CD4-positive, alpha-beta T cell (primary cell): Measurements from ENCODE around the gene FBF1. TPM values are rescaled to one million over a fixed set of nuclear protein-coding genes. Genes with fewer than 3 reads are reported as not detected.
"Not testable (repeated sequence)": the region's sequence is repeated elsewhere in the genome, so short reads cannot be mapped to it uniquely, and the experiment has no call there.

Experiments used
- ATAC-seq: fragments of 200-7000 bp; cut with Tn5 transposase; one replicate; pipeline ENCODE4 v1.10.0; 2022; ENCODE audit warnings: mild to moderate bottlenecking; ENCODE audit not compliant: poor library complexity
- CTCF ChIA-PET: fragments of 350-600 bp; sonication (Branson Sonifier 250); formaldehyde crosslinking; loops from one replicate; lab custom pipeline; 2021; ENCODE audit warnings: antibody characterized with exemption, inconsistent platforms; lab: Charles Lee
- POLR2A ChIA-PET: fragments of 350-600 bp; sonication (Branson Sonifier 250); formaldehyde crosslinking; loops from one replicate; lab custom pipeline; 2021; ENCODE audit warnings: antibody characterized with exemption, inconsistent platforms; lab: Charles Lee
- DNase-seq, 14 experiments: peaks; one replicate each; pipeline ENCODE4 v3.0.0-alpha.2; 2013 to 2020; ENCODE audit warnings: mixed read lengths in 2 of 14
- H3K27ac ChIP-seq, 2 donors: one replicate each; pipeline versions ENCODE4 v1.5.1 to v1.7.0; 2013; ENCODE audit warnings: low read length in 2 of 2, low read depth in 1 of 2, mild to moderate bottlenecking in 1 of 2
- H3K27me3 ChIP-seq, 2 experiments: 1 replicate in 1 of 2; 2 replicates in 1 of 2; pipeline versions ENCODE4 v1.6.1 to v1.7.0; 2013; ENCODE audit warnings: low read length in 2 of 2, control low read depth in 1 of 2, mild to moderate bottlenecking in 1 of 2, moderate library complexity in 1 of 2; ENCODE audit not compliant: insufficient read depth in 2 of 2, control insufficient read depth in 1 of 2
- H3K36me3 ChIP-seq: one replicate; pipeline ENCODE4 v1.6.1; 2013; ENCODE audit warnings: low read length, control low read depth; ENCODE audit not compliant: insufficient read depth
- H3K4me1 ChIP-seq: one replicate; pipeline ENCODE4 v1.6.1; 2013; ENCODE audit warnings: low read length, control low read depth; ENCODE audit not compliant: insufficient read depth
- H3K4me3 ChIP-seq: one replicate; pipeline ENCODE4 v1.5.1; 2013; ENCODE audit warnings: mild to moderate bottlenecking, low read length, moderate library complexity
- H3K9me3 ChIP-seq, 2 experiments: 1 replicate in 1 of 2; 2 replicates in 1 of 2; pipeline versions ENCODE4 v1.6.1 to v1.7.0; 2013; ENCODE audit warnings: low read length in 2 of 2, mild to moderate bottlenecking in 2 of 2, control low read depth in 1 of 2, moderate library complexity in 1 of 2; ENCODE audit not compliant: control insufficient read depth in 1 of 2, insufficient read depth in 1 of 2
- H3K27ac Mint-ChIP-seq: one replicate; pipeline ENCODE4 v1.8.0; 2020; ENCODE audit warnings: mixed read lengths
- H3K27me3 Mint-ChIP-seq: one replicate; pipeline ENCODE4 v1.8.0; 2021; ENCODE audit warnings: mixed read lengths
- H3K36me3 Mint-ChIP-seq: one replicate; pipeline ENCODE4 v1.8.0; 2021; ENCODE audit warnings: low read depth, mixed read lengths
- H3K4me1 Mint-ChIP-seq: one replicate; pipeline ENCODE4 v1.8.0; 2021; ENCODE audit warnings: low read depth, mixed read lengths
- H3K4me3 Mint-ChIP-seq: one replicate; pipeline ENCODE4 v1.8.0; 2020; ENCODE audit warnings: mild to moderate bottlenecking, mixed read lengths
- H3K9me3 Mint-ChIP-seq: one replicate; pipeline ENCODE4 v1.8.0; 2020; ENCODE audit warnings: mixed read lengths
- intact Hi-C, 2 experiments: fragments of 100-400 bp; cut with DNase I in 1 of 2; cut with micrococcal nuclease in 1 of 2; formaldehyde crosslinking; loops; one replicate each; pipeline versions ENCODE4 v1.15.1 to v1.9.0; 2023 to 2025; cut with DNase I, micrococcal nuclease
- total RNA-seq, 174 experiments: library from RNA in 2 of 174; stranded (reverse) in 2 of 174; gene quantifications; one replicate each; pipeline ENCODE4 v1.2.3 and lab custom pipeline; 2021 to 2026
- TF ChIP-seq, protein P1 (sequence below): fragments of 200-600 bp; IDR thresholded peaks from one replicate; pipeline ENCODE4 v1.8.0; 2022; ENCODE audit warnings: antibody characterized with exemption, mild to moderate bottlenecking

Gene FBF1
- total RNA-seq, 2 experiments from 2014 or later, result 21.2 to 23.9 TPM

DNA sequence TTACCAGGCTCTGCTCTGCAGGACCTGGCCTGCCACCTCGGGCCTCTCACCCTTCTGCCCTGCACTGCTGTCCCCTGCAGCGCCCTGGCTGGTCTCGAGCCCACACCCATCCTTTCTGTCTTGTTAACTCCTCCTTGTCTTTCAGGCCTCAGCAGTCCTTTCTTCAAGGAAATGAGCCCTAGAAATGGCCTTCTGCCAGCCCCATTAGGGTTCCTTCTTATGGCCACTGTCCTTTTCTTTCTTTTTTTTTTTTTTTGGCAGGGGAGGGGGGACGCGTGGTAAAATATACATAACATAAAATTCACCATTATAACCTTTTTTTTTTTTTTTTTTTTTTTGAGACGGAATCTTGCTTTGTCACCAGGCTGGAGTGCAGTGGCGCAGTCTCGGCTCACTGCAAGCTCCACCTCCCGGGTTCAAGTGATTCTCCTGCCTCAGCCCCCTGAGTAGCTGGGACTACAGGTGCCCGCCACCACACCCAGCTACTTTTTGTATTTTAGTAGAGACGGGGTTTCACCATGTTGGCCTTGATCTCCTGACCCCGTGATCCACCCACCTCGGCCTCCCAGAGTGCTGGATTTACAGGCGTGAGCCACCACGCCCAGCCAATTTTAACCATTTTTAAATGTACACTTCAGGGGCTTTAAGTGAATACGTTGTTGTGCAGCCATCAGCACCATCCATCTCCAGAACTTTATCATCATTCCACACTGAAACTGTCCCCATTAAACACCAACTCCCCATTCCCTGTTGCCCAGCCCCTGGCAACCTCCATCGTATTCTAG is 75.2 kb downstream of the FBF1 start:
- ChIA-PET POLR2A (interaction anchor here (0.9 to 1.6 kb wide), 5 partner anchors 10 to 89 kb away, joined by 3 to 22 read pairs (median 6); partner anchors contain the start of genes TRIM65 and WBP2), CTCF (interaction anchor here (1.1 to 1.9 kb wide), 4 partner anchors 11 to 31 kb away, joined by 3 to 16 read pairs (median 4); partner anchors contain the start of genes TRIM47, TRIM65 and UNC13D)
- H3K9me3 Mint-ChIP-seq, intact Hi-C loops, H3K36me3 Mint-ChIP-seq, H3K27ac ChIP-seq, H3K4me3 ChIP-seq, H3K27me3 Mint-ChIP-seq, ATAC-seq, H3K27me3 ChIP-seq, H3K4me3 Mint-ChIP-seq, DNase-seq, H3K36me3 ChIP-seq, H3K9me3 ChIP-seq: not testable (repeated sequence)
- H3K4me1 Mint-ChIP-seq, result peaks cover 27% of the 10 kb centered on the region
- peak overlapping the region; percentile 77 for H3K27ac Mint-ChIP-seq
- H3K4me1 ChIP-seq, result peaks cover 34% of the 10 kb centered on the region

DNA sequence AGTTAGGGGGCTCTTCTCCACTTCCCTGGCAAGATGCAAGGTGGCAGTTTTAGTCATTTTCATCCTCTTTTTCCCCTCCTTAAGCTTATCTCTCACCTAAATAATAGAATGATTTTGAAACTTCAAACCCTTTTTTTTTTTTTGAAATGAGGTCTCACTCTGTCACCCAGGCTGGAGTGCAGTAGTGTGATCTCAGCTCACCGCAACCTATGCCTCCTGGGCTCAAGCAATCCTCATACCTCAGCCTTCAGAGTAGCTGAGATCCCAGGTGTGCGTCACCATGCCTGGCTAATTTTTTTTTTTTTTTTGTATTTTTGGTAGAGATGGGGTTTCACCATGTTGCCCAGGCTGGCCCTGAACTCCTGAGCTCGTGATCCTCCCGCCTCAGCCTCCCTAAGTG is 76.0 kb downstream of the FBF1 start:
- H3K27me3 Mint-ChIP-seq, H3K9me3 ChIP-seq, intact Hi-C loops, H3K4me3 ChIP-seq, H3K36me3 ChIP-seq, H3K36me3 Mint-ChIP-seq, H3K27me3 ChIP-seq, H3K9me3 Mint-ChIP-seq, H3K4me3 Mint-ChIP-seq: not testable (repeated sequence)
- peak in 2 of 14 experiments; percentile 61 to 74 for DNase-seq
- peak overlapping the region; percentile 77 for H3K27ac Mint-ChIP-seq
- Histone ChIP-seq H3K4me1 (peaks cover 34% of the 10 kb centered on the region), H3K27ac (peak overlapping the region; percentile 31 to 68)
- CTCF ChIA-PET, result interaction anchor here (1.1 to 1.9 kb wide), 3 partner anchors 12 to 31 kb away, joined by 3 to 16 read pairs (median 5); partner anchors contain the start of genes TRIM47, TRIM65 and UNC13D
- POLR2A ChIA-PET, result interaction anchor here (0.9 to 1.6 kb wide), 6 partner anchors 9 to 89 kb away, joined by 3 to 22 read pairs (median 6); partner anchors contain the start of genes TRIM65 and WBP2
- H3K4me1 Mint-ChIP-seq, result peaks cover 25% of the 10 kb centered on the region
- ATAC-seq, result peak; percentile 77

DNA sequence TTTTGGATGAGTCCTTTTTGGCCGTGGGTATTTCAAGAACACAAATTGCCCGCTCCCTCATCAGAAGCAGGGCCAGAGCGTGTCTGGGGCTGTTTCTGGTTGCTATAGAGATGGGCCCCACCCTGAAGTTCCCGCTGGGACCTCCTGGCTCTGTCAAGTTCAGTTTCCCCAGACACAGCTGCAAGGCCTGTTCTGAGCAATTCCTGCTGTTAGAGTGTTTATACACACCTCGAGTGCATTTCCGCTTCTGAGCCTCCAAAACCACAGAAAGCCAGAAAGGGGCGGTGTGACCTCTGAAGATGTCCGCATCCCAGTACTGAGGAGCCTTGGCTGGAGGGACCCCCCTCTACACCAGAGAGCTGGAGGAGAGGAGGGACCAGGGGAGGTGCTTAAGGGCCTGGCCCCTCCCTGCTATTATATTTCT is 76.4 kb downstream of the FBF1 start:
- DNase-seq (peak in 5 of 14 experiments; percentile 34 to 76 (median 67)), ATAC-seq (peak; percentile 66)
- TF ChIP-seq, protein P1, sequence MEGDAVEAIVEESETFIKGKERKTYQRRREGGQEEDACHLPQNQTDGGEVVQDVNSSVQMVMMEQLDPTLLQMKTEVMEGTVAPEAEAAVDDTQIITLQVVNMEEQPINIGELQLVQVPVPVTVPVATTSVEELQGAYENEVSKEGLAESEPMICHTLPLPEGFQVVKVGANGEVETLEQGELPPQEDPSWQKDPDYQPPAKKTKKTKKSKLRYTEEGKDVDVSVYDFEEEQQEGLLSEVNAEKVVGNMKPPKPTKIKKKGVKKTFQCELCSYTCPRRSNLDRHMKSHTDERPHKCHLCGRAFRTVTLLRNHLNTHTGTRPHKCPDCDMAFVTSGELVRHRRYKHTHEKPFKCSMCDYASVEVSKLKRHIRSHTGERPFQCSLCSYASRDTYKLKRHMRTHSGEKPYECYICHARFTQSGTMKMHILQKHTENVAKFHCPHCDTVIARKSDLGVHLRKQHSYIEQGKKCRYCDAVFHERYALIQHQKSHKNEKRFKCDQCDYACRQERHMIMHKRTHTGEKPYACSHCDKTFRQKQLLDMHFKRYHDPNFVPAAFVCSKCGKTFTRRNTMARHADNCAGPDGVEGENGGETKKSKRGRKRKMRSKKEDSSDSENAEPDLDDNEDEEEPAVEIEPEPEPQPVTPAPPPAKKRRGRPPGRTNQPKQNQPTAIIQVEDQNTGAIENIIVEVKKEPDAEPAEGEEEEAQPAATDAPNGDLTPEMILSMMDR, result no peak
- Histone ChIP-seq H3K4me3 (no peak overlapping the region), H3K27me3 (no peaks in the 10 kb centered on the region), H3K9me3 (no peaks in the 10 kb centered on the region), H3K27ac (peak overlapping the region; percentile 31 to 68), H3K36me3 (no peaks in the 10 kb centered on the region), H3K4me1 (peaks cover 34% of the 10 kb centered on the region)
- H3K36me3 Mint-ChIP-seq, result no peaks in the 10 kb centered on the region
- H3K27me3 Mint-ChIP-seq, result no peaks in the 10 kb centered on the region
- CTCF ChIA-PET, result interaction anchor here (1.1 to 1.9 kb wide), 3 partner anchors 12 to 32 kb away, joined by 3 to 16 read pairs (median 5); partner anchors contain the start of genes TRIM47, TRIM65 and UNC13D
- POLR2A ChIA-PET, result interaction anchor here (0.6 to 1.6 kb wide), 8 partner anchors 8 to 88 kb away, joined by 3 to 22 read pairs (median 5); partner anchors contain the start of genes TRIM65 and WBP2
- no peaks in the 10 kb centered on the region for H3K9me3 Mint-ChIP-seq
- peaks cover 25% of the 10 kb centered on the region for H3K4me1 Mint-ChIP-seq
- H3K4me3 Mint-ChIP-seq, result peak overlapping the region; percentile 59
- intact Hi-C loops, result no loop called here
- peak overlapping the region; percentile 77 for H3K27ac Mint-ChIP-seq

DNA sequence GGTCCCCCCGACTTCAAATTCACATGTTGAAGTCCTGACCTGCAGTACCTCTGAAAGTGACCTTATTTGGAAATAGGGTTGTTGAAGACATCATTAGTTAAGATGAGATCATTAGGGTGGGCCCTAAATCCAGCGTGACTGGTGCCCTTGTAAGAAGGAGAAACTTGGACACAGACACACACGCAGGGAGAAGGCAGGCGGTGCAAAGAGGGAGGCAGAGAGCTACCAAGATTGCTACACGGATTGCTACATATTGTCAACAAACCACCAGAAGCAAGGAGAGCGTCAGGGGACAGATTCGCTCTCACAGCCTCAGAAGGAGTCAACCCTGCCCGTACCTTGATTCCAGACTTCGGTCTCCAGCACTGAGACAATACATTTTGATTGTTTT is 78.9 kb downstream of the FBF1 start:
- POLR2A ChIA-PET, result interaction anchor here (1.5 to 3.0 kb wide), 3 partner anchors 11 to 17 kb away, joined by 4 to 13 read pairs (median 10); partner anchors contain the start of gene TRIM47
- ATAC-seq (no peak), DNase-seq (no peak)
- Histone ChIP-seq H3K4me1 (peaks cover 51% of the 10 kb centered on the region), H3K36me3 (no peaks in the 10 kb centered on the region), H3K27me3 (no peaks in the 10 kb centered on the region), H3K9me3 (no peaks in the 10 kb centered on the region), H3K27ac (no peak overlapping the region), H3K4me3 (no peak overlapping the region)
- H3K27me3 Mint-ChIP-seq, result no peaks in the 10 kb centered on the region
- no peaks in the 10 kb centered on the region for H3K36me3 Mint-ChIP-seq
- peaks cover 35% of the 10 kb centered on the region for H3K4me1 Mint-ChIP-seq
- CTCF ChIA-PET, result interaction anchor here (1.2 to 2.5 kb wide), 4 partner anchors 11 to 83 kb away, joined by 3 to 20 read pairs (median 5); partner anchors contain the start of gene TRIM47
- no peaks in the 10 kb centered on the region for H3K9me3 Mint-ChIP-seq
- intact Hi-C loops, result no loop called here
- no peak overlapping the region for H3K4me3 Mint-ChIP-seq
- TF ChIP-seq, protein P1, result no peak
- H3K27ac Mint-ChIP-seq, result no peak overlapping the region
